GM19238 (cell line): ENCODE results near the gene ZNF776.
A peak's percentile ranks its signal among the peaks of the same experiment; 100 is the strongest.
"Not testable (repeated sequence)": the region's sequence is repeated elsewhere in the genome, so short reads cannot be mapped to it uniquely, and the experiment has no call there.

Experiments used
- DNase-seq: peaks from one replicate; pipeline ENCODE4 v3.0.0; 2011; ENCODE audit warnings: low spot score; ENCODE audit not compliant: insufficient read length

The ZNF776 gene

GRCh38 chr19:57746580-57747471, at the start of gene ZNF776:
TSS of gene ZNF776 (plus strand) at chr19:57746815. CDS start at chr19:57747059, 244 bp downstream.
- DNase-seq: peak; percentile 78

- no peak for DNase-seq
Measured at GRCh38 chr19:57701625-57702024, 45.0 kb upstream of the ZNF776 start.

GRCh38 chr19:57706346-57706745, 40.3 kb upstream of the ZNF776 start:
- no peak for DNase-seq

GRCh38 chr19:57708641-57709361, 37.8 kb upstream of the ZNF776 start, which contains the start of gene ZNF154:
TSS of gene ZNF154 (minus strand) at chr19:57709204. CDS start at chr19:57708971, 233 bp downstream.
- DNase-seq: peak; percentile 46

- DNase-seq: no peak
Measured at GRCh38 chr19:57709616-57710015, 37.0 kb upstream of the ZNF776 start.

GRCh38 chr19:57712222-57712621, 34.4 kb upstream of the ZNF776 start:
- DNase-seq: no peak

- no peak for DNase-seq
Measured at GRCh38 chr19:57719424-57719823, 27.2 kb upstream of the ZNF776 start.

- DNase-seq: no peak
Measured at GRCh38 chr19:57719901-57720519, 26.6 kb upstream of the ZNF776 start.

- DNase-seq: no peak
Measured at GRCh38 chr19:57720878-57721277, 25.7 kb upstream of the ZNF776 start.

- DNase-seq: not testable (repeated sequence)
Measured at GRCh38 chr19:57738320-57738719, 8.3 kb upstream of the ZNF776 start.

- DNase-seq: not testable (repeated sequence)
Measured at GRCh38 chr19:57738770-57739169, 7.8 kb upstream of the ZNF776 start.

- no peak for DNase-seq
Measured at GRCh38 chr19:57747472-57747807, 825 bp downstream of the ZNF776 start.

GRCh38 chr19:57748029-57748428, 1.4 kb downstream of the ZNF776 start:
- no peak for DNase-seq

GRCh38 chr19:57754091-57754673, 7.6 kb downstream of the ZNF776 start:
- DNase-seq: no peak

- no peak for DNase-seq
Measured at GRCh38 chr19:57755031-57755430, 8.4 kb downstream of the ZNF776 start.

- no peak for DNase-seq
Measured at GRCh38 chr19:57757941-57758340, 11.3 kb downstream of the ZNF776 start.

GRCh38 chr19:57759096-57759495, 12.5 kb downstream of the ZNF776 start:
- no peak for DNase-seq

GRCh38 chr19:57769345-57770131, 22.9 kb downstream of the ZNF776 start, which contains the start of gene ZNF586:
TSS of gene ZNF586 (plus strand) at chr19:57769676. CDS start at chr19:57769843, 167 bp downstream.
- peak; percentile 94 for DNase-seq

- DNase-seq: no peak
Measured at GRCh38 chr19:57771417-57771816, 24.8 kb downstream of the ZNF776 start.

- DNase-seq: no peak
Measured at GRCh38 chr19:57773488-57773887, 26.9 kb downstream of the ZNF776 start.
